Neutrophil (primary cell): ENCODE data around the gene EMX2.
"Not testable (repeated sequence)": the region's sequence is repeated elsewhere in the genome, so short reads cannot be mapped to it uniquely, and the experiment has no call there.

ENCODE experiments used
- H3K27ac ChIP-seq: fragments of 200-600 bp; sonication (generic); 2 replicates; pipeline ENCODE4 v1.5.1; 2016; ENCODE audit warnings: mild to moderate bottlenecking, moderate library complexity
- H3K27me3 ChIP-seq: fragments of 200-600 bp; sonication (generic); 2 replicates; pipeline ENCODE4 v1.6.0; 2016; ENCODE audit warnings: mild to moderate bottlenecking
- H3K36me3 ChIP-seq: fragments of 200-600 bp; sonication (generic); 2 replicates; pipeline ENCODE4 v1.5.1; 2017
- H3K4me1 ChIP-seq, 2 experiments: fragments of 200-600 bp in 1 of 2; sonication (generic) in 1 of 2; 1 replicate in 1 of 2; 2 replicates in 1 of 2; pipeline versions ENCODE4 v1.5.1 to v1.6.1; 2013 to 2016; ENCODE audit warnings: low read depth in 1 of 2, low read length in 1 of 2, mild to moderate bottlenecking in 1 of 2, moderate library complexity in 1 of 2; ENCODE audit not compliant: control insufficient read depth in 1 of 2, insufficient read depth in 1 of 2
- H3K4me3 ChIP-seq, 2 experiments: fragments of 200-600 bp in 1 of 2; sonication (generic) in 1 of 2; 1 replicate in 1 of 2; 2 replicates in 1 of 2; pipeline ENCODE4 v1.5.1; 2013 to 2016; ENCODE audit warnings: low read depth in 1 of 2, low read length in 1 of 2, mild to moderate bottlenecking in 1 of 2, moderate library complexity in 1 of 2
- H3K9me3 ChIP-seq: fragments of 200-600 bp; sonication (generic); 2 replicates; pipeline ENCODE4 v1.5.1; 2016
- CTCF ChIP-seq: fragments of 200-600 bp; sonication (generic); IDR thresholded peaks from 2 replicates; pipeline ENCODE4 v1.5.1; 2016; ENCODE audit warnings: antibody characterized with exemption

Gene EMX2

GRCh38 chr10:117578999-117579590, 36.5 kb downstream of the EMX2 start:
- Histone ChIP-seq H3K27me3 (peaks cover 81% of the 10 kb centered on the region), H3K36me3 (no peaks in the 10 kb centered on the region), H3K4me1 (no peaks in the 10 kb centered on the region), H3K27ac (no peak overlapping the region), H3K9me3 (no peaks in the 10 kb centered on the region), H3K4me3 (no peak overlapping the region)
- no peak for TF ChIP-seq CTCF

GRCh38 chr10:117581961-117582360, 39.4 kb downstream of the EMX2 start:
- no peaks in the 10 kb centered on the region for H3K4me1 ChIP-seq
- no peak overlapping the region for H3K27ac ChIP-seq
- no peaks in the 10 kb centered on the region for H3K36me3 ChIP-seq
- no peaks in the 10 kb centered on the region for H3K9me3 ChIP-seq
- no peak for TF ChIP-seq CTCF
- peaks cover 62% of the 10 kb centered on the region for H3K27me3 ChIP-seq
- no peak overlapping the region for H3K4me3 ChIP-seq

- H3K27ac ChIP-seq, H3K36me3 ChIP-seq, H3K4me3 ChIP-seq, H3K9me3 ChIP-seq, H3K4me1 ChIP-seq: not testable (repeated sequence)
- H3K27me3 ChIP-seq = peaks cover 57% of the 10 kb centered on the region
Observed at GRCh38 chr10:117584831-117585230, 42.3 kb downstream of the EMX2 start.

- Histone ChIP-seq H3K4me3 (no peak overlapping the region), H3K27me3 (peaks cover 60% of the 10 kb centered on the region), H3K4me1 (no peaks in the 10 kb centered on the region), H3K27ac (no peak overlapping the region), H3K9me3 (no peaks in the 10 kb centered on the region), H3K36me3 (no peaks in the 10 kb centered on the region)
- TF ChIP-seq CTCF = no peak
Observed at GRCh38 chr10:117587036-117587435, 44.5 kb downstream of the EMX2 start.

- Histone ChIP-seq H3K27ac (no peak overlapping the region), H3K27me3 (peaks cover 76% of the 10 kb centered on the region), H3K36me3 (no peaks in the 10 kb centered on the region), H3K4me1 (no peaks in the 10 kb centered on the region), H3K4me3 (no peak overlapping the region), H3K9me3 (no peaks in the 10 kb centered on the region)
- TF ChIP-seq CTCF = no peak
Observed at GRCh38 chr10:117590101-117590875, 47.7 kb downstream of the EMX2 start.

GRCh38 chr10:117591043-117591442, 48.5 kb downstream of the EMX2 start:
- H3K36me3 ChIP-seq = no peaks in the 10 kb centered on the region
- H3K9me3 ChIP-seq = no peaks in the 10 kb centered on the region
- H3K27ac ChIP-seq = no peak overlapping the region
- no peaks in the 10 kb centered on the region for H3K4me1 ChIP-seq
- no peak overlapping the region for H3K4me3 ChIP-seq
- TF ChIP-seq CTCF = no peak
- H3K27me3 ChIP-seq = peaks cover 84% of the 10 kb centered on the region
